Measurements from ENCODE around the gene TMEM50B. TPM values are rescaled to one million over a fixed set of nuclear protein-coding genes. Genes with fewer than 3 reads are reported as not detected.

TMEM50B gene
- total RNA-seq, 1 experiment from 2014 or later, result 18.9 TPM

GRCh38 chr21:33433425-33434114 is 46.2 kb downstream of the TMEM50B start:
- ChIA-PET CTCF (no interaction called here), POLR2A (ENCODE audit: low non-redundant PET) (no interaction called here)
- Histone ChIP-seq H3K36me3 (ENCODE audit: insufficient read depth, low read length, poor library complexity, severe bottlenecking) (peaks cover 54% of the 10 kb centered on the region), H3K27ac (ENCODE audit: low read depth, low read length, poor library complexity, severe bottlenecking) (no peak overlapping the region), H3K4me1 (ENCODE audit: insufficient read depth, low read length, poor library complexity, severe bottlenecking) (no peaks in the 10 kb centered on the region), H3K27me3 (replicated peaks; ENCODE audit: insufficient read depth, low read depth, low read length, poor library complexity) (no peaks in the 10 kb centered on the region), H3K4me3 (ENCODE audit: low read depth, low read length, poor library complexity, severe bottlenecking) (no peak overlapping the region), H3K9me3 (ENCODE audit: low read depth, low read length, poor library complexity, severe bottlenecking) (no peaks in the 10 kb centered on the region)
- TF ChIP-seq EZH2 (IDR thresholded peaks at IDR 0.05; ENCODE audit: borderline replicate concordance, low read depth, low read length, poor library complexity, severe bottlenecking) (no peak), CTCF (conservative IDR thresholded peaks at IDR 0.05; ENCODE audit: low read depth, low read length) (no peak)
- DNase-seq (ENCODE audit: low spot score), result peak; percentile 32
- BruUV-seq (replicated peaks), result no TSS peak
- intact Hi-C loops (cut with micrococcal nuclease; ENCODE audit: unreplicated experiment), result no loop called here

GRCh38 chr21:33433001-33433400 is 46.8 kb downstream of the TMEM50B start:
- POLR2A ChIA-PET (ENCODE audit: low non-redundant PET), result no interaction called here
- Histone ChIP-seq H3K27me3 (replicated peaks; ENCODE audit: insufficient read depth, low read depth, low read length, poor library complexity) (no peaks in the 10 kb centered on the region), H3K27ac (ENCODE audit: low read depth, low read length, poor library complexity, severe bottlenecking) (no peak overlapping the region), H3K4me3 (ENCODE audit: low read depth, low read length, poor library complexity, severe bottlenecking) (no peak overlapping the region), H3K36me3 (ENCODE audit: insufficient read depth, low read length, poor library complexity, severe bottlenecking) (peaks cover 53% of the 10 kb centered on the region), H3K4me1 (ENCODE audit: insufficient read depth, low read length, poor library complexity, severe bottlenecking) (no peaks in the 10 kb centered on the region), H3K9me3 (ENCODE audit: low read depth, low read length, poor library complexity, severe bottlenecking) (no peaks in the 10 kb centered on the region)
- no peak for DNase-seq (ENCODE audit: low spot score)
- BruUV-seq (replicated peaks), result no TSS peak
- intact Hi-C loops (cut with micrococcal nuclease; ENCODE audit: unreplicated experiment), result no loop called here
- no peak for TF ChIP-seq EZH2 (IDR thresholded peaks at IDR 0.05; ENCODE audit: borderline replicate concordance, low read depth, low read length, poor library complexity, severe bottlenecking)
- TF ChIP-seq CTCF (conservative IDR thresholded peaks at IDR 0.05; ENCODE audit: low read depth, low read length), result no peak
- CTCF ChIA-PET, result no interaction called here

GRCh38 chr21:33432496-33432895 is 47.3 kb downstream of the TMEM50B start:
- POLR2A ChIA-PET (ENCODE audit: low non-redundant PET), result no interaction called here
- CTCF ChIA-PET, result no interaction called here

More at GRCh38 chr21:33432496-33432895, 47.3 kb downstream of the TMEM50B start:
- no peaks in the 10 kb centered on the region for H3K4me1 ChIP-seq (ENCODE audit: insufficient read depth, low read length, poor library complexity, severe bottlenecking)
- no peaks in the 10 kb centered on the region for H3K27me3 ChIP-seq (replicated peaks; ENCODE audit: insufficient read depth, low read depth, low read length, poor library complexity)
- intact Hi-C loops (cut with micrococcal nuclease; ENCODE audit: unreplicated experiment), result no loop called here
- no peak for DNase-seq (ENCODE audit: low spot score)
- TF ChIP-seq CTCF (conservative IDR thresholded peaks at IDR 0.05; ENCODE audit: low read depth, low read length), result no peak
- TF ChIP-seq EZH2 (IDR thresholded peaks at IDR 0.05; ENCODE audit: borderline replicate concordance, low read depth, low read length, poor library complexity, severe bottlenecking), result no peak
- H3K4me3 ChIP-seq (ENCODE audit: low read depth, low read length, poor library complexity, severe bottlenecking), result no peak overlapping the region
- H3K27ac ChIP-seq (ENCODE audit: low read depth, low read length, poor library complexity, severe bottlenecking), result no peak overlapping the region
- H3K9me3 ChIP-seq (ENCODE audit: low read depth, low read length, poor library complexity, severe bottlenecking), result no peaks in the 10 kb centered on the region
- peaks cover 53% of the 10 kb centered on the region for H3K36me3 ChIP-seq (ENCODE audit: insufficient read depth, low read length, poor library complexity, severe bottlenecking)
- BruUV-seq (replicated peaks), result no TSS peak

Measured in A673 (cell line).